Measurements from ENCODE around the gene ZNF12.
"Not testable (repeated sequence)": the region's sequence is repeated elsewhere in the genome, so short reads cannot be mapped to it uniquely, and the experiment has no call there.

The ZNF12 gene

DNA sequence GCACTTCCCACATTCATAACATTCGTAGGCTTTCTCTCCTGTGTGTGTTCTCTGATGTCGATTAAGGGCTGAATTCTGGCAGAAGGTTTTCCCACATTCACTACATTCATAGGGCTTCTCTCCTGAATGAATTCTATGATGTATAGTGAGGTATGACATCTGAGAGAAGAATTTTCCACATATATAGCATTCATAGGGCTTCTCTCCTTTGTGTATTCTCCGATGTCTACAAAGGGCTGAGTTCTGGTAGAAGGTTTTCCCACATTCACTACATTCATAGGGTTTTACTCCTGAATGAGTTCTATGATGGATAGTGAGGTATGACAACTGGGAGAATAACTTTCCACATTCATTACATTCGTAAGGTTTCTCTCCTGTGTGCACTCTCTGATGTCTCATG, 15.6 kb downstream of the ZNF12 start:
- no peak for DNase-seq

DNA sequence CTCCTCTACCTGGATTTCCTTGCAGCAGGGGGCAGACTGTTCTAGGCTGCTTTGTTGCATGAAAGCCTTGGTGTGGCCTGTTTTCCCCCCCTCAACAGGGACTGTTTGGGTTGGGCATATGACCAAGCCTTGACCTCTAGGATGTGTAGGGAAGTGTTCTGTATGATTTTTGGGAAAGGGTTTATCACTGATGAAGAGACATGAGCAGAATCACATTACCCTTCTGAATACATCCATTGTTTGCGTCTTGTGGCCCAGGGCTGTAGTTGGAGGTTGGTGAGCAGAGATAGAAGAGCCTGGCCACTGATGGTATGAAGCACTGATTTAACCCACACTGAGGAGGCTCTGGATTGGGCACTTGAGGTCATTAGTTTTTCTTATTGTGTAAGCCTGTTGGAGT, 26.6 kb downstream of the ZNF12 start:
- no peak for DNase-seq

DNA sequence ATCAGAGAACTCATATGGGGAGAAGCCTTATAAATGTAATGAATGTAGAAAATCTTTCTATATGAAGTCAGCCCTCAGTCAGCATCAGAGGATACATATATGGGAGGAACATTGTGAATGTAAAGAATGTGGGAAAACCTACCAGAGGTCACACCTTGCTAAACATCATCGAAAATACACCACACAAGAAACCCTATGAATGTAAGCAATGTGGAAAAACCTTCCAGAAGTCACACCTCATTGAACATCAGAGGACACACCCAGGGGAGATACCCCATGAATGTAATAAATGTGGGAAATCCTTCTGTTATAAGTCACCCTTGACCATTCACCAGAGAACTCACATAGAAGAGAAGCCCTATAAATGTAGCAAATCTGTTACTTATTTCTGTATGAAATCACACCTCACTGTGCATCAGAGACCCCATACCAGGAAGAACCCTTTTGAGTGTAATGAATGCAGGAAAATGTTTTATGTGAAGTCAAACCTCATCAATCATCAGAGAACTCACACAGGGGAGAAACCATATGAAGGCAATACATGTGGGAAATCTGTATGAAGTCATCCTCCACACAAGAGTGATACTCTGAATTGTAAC, 30.8 kb downstream of the ZNF12 start:
- DNase-seq = no peak

DNA sequence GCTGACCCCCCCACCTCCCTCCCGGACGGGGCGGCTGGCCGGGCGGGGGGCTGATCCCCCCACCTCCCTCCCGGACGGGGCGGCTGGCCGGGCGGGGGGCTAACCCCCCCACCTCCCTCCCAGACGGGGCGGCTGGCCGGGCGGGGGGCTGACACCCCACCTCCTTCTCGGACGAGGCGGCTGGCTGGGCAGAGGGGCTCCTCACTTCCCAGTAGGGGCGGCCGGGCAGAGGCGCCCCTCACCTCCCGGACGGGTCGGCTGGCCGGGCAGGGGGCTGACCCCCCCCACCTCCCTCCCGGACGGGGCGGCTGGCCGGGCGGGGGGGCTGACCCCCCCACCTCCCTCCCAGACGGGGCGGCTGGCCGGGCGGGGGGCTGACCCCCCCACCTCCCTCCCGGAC, 35.9 kb downstream of the ZNF12 start:
- not testable (repeated sequence) for DNase-seq

DNA sequence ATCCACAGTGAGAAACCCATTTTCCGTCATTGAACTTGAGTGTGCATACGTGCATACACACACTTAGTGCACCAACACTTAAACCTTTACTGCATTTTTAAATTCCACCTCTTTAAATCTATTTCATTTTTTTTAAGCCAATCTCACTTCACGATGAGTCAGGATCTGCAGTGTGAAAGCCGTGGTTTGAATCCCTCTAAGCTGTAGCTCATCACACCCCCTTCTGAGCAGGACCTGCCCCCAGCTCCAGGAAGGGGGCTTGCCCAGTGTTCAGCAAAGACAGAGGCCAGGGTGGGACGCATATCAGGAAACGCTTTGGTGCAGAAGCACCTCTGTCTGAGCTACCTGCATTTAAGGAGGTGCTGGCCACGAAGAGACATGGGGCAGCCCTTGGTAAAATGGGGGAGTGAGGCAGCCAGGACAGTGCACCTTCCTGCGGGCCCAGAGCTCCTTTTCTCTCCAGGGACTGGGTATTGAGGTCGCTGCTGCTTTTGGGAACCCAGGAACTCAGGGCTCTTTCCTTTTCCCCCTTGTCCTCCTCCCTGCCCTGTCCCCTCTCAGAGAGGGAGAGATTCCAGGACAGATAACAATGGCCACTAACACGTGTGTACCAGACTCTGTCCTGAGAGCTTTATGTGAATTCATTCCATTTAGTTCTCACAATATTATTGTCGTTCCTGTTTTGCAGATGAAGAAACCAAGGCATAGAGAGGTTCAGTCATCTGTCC, 48.0 kb downstream of the ZNF12 start:
- no peak for DNase-seq

DNA sequence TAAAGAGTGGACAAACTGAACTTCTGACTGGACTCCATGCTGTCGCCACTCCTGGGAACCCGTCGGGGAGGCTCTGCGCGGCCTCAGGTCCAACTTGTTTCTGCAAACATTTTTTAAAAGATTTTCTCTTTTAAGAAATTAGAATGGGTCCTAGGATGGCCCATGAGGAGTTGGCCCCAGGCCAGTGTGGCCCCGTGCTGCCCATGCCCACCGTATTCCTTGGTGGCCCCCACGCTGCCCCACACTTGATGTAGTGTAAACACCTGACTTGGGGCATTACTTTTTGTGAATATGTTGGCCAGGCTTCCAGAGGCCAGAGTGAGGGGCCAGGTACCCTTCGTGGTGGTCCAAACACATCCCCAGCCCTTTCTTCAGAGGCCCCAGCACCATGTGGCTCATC, 50.3 kb downstream of the ZNF12 start:
- DNase-seq = no peak

DNA sequence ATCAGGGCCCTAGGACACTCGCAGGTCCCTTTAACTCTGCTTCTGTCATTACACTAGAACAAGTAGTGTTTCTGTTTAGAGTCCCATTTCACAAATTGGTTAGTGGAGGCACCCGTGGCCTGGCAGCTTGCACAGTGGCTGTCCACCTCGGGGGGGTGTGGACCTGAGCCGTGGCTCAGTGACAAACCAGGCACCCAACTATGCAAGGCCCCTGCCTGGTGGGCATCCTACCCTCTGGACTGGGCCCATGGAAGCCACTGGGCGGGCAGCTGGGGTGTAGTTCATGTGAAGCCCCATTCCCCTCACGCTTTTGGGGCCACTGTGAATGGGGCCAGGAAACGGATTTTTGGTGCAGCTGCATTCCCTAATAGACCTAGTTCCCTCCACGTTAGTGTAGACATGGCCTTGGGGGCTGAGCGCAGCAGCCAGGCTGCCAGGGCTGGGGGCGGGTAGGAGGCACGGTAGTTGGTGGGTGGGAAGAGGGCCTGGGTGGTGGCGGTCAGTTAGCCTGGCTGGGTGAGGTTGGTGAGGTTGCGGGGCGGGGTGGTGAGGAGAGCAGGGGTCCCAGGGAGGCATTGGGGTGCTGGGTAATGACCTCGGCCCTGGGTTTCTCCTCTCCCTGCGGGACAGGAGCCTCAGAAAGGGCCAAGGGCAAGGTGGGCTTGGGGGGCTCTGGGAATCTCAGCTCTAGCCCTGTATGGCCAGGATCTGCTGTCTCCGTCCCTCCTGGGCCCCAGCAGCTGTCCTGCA, 50.9 kb downstream of the ZNF12 start:
- no peak for DNase-seq

DNA sequence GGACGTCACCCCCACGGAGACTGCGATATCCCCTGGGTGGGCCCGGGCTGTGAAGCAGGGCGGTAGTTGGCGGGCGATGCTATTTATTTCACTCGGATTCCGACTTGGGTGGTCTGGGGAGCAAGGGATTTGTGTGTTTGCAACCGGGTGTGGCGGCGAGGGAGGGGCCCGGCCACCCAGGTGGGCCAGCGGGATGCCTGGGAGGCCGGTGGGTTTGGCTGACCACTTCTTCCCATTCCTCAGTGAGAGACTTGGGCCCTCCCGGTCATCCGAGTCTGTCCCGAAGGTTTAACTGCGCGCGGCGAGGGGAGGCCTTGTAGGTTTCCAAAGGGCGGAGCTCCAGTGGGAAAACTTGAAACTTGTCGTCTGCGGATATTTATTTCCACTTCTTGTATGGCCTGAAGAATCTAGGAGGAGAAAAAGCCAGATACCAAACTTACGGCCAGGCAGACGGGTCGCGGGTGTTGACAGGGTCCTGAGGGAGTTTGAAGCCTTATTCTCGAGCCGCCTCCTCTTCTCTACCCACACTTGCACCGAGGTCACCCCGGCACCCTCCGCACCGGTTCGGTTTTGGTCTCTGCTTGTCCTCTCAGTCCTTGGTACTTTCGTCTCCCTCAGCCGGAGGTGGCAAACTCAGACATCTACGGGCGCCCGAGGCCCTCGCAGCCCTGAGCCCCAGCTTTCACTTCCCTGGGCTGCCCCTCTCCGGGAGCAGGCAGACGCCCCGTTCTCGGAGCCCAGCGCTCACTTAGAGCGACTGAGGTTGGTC, 51.7 kb downstream of the ZNF12 start:
- no peak for DNase-seq

DNA sequence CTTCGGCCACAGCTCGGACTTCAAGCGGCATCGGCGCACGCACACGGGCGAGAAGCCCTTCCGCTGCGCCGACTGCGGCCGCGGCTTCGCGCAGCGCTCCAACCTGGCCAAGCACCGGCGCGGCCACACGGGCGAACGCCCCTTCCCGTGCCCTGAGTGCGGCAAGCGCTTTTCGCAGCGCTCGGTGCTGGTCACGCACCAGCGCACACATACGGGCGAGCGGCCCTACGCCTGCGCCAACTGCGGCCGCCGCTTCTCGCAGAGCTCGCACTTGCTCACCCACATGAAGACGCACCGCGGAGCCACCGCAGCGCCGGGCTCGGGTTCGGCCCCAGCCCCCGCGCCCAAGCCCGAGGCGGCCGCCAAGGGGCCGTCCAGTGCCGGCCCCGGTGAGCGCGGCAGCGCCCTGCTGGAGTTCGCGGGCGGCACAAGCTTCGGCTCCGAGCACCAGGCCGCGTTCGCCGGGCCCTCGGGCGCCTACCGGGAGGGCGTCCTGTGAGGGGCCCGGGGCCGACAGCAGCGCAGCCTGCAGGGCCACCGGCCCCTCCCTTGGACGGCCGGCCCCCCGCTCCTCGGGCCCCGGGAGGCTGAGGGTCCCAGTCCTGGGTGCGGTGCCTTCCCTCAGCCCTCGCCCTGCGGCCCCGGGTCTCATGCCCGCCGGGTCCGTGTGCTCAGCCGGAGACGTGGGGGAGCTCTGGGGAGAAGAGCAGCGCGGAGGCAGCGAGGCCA, 52.5 kb downstream of the ZNF12 start:
- DNase-seq = no peak

DNA sequence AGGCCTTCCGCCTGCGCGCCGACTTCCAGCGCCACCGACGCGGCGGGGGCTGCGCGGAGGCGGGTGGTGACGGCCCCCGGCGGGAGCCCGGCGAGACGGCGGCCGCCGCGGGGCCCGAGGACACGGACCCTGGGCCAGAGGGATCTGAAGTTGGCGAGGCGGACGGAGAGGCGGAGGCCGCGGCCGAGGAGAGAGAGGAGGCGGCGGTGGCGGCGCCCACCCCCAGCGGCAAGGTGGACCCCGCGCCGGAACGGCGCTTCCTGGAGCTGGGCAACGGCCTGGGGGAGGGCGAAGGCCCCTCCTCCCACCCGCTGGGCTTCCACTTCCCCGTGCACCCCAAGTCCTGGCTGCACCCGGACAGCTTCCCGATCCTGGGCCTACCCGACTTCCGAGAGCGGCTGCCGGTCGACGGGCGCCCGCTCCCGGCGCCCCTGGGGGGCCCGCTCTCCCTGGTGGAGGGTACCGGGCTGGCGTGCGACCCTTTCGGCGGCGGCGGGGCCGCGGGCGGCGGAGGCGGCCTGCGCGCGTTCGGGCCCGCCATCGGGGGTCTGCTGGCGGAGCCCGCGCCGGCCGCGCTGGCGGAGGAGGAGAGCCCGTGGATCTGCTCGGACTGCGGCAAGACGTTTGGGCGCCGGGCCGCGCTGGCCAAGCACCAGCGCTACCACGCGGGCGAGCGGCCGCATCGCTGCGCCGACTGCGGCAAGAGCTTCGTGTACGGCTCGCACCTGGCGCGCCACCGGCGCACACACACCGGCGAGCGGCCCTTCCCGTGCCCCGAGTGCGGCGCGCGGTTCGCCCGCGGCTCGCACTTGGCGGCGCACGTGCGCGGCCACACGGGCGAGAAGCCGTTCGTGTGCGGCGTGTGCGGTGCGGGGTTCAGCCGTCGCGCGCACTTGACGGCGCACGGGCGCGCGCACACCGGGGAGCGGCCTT, 53.4 kb downstream of the ZNF12 start:
- no peak for DNase-seq

DNA sequence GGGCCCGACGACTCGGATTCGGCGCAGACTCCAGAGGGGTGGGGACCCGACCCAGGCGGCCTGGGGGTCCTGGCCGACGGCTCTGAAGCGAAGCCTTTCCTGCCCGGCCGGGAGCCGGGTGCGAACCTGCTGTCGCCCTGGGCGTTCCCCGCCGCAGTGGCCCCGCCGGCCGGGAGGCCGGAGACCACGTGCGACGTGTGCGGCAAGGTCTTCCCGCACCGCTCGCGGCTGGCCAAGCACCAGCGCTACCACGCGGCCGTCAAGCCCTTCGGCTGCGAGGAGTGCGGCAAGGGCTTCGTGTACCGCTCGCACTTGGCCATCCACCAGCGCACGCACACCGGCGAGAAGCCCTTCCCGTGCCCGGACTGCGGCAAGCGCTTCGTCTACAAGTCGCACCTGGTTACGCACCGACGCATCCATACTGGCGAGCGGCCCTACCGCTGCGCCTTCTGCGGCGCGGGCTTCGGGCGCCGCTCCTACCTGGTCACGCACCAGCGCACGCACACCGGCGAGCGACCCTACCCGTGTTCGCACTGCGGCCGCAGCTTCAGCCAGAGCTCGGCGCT, 54.2 kb downstream of the ZNF12 start:
- no peak for DNase-seq

DNA sequence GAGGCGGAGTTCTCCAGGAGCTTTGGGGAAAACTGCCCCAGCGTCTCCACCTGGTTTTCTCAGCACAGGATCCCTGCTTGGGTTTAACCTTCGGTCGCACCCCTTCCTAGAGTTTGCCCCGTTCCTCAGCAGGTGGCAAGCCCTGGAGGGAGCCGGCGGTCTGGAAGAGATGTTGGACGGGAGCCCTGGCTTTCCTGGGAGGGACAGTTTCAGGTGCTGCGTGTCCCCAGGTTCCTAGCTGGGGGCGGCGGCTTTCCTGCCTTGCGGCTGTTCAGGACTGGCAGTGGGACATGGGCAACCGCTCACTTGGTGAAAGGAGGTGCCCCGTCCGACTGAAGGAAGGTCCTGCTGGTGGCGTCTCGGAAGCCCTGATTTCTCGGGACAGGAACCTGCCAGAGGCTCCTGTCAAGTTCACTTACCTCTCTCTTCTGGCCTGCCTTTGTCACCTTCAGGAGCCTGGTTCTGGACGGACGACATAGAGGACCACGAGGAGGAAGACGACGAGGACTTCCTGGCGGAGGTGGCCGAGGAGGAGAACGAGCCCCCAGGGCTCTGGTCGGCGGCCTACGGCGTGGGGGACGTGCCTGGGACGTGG, 54.8 kb downstream of the ZNF12 start:
- no peak for DNase-seq

DNA sequence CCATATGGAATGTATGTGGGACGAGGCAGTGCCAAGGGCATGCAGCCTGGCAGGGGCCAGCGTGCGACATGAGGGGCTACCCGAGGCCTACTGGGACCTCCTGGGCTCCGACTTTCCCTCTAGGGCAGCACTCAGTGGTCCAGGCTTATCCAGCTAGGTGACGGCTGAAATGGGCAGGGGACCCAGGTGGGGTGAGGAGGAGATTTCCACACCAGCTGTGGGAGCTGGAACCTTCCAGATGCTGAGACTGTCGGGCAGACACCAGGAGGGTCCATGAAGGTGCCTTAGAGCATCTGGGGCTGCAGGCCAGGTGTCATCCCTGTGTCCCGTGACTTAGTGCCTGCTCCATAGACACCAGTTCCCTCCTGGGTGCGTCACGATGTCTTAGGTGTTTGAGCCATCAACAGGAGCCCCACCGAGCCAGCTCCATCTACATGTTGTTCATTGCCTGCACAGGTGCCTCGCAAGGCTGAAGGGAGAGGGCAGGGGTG, 56.2 kb downstream of the ZNF12 start:
- DNase-seq = no peak

DNA sequence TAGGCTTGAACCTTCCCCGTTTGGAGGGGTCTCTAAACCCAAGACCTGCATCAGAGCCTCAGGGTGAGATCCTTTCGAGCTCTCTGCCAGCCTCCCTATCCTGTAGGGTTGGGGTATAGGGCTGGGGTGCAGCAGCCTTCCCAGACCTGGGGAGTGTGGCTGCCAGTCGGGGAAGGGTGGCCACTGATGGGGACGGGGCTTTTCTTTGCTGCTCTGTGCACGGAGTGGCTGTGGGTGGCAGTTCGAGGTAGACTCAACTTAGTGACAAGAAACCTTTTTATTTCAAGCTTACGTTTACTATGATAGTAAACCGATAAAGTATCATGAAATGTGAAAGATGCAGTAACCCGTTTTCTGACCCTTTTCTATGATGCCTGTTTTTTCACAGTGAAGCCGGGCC, 56.7 kb downstream of the ZNF12 start:
- DNase-seq = no peak

DNA sequence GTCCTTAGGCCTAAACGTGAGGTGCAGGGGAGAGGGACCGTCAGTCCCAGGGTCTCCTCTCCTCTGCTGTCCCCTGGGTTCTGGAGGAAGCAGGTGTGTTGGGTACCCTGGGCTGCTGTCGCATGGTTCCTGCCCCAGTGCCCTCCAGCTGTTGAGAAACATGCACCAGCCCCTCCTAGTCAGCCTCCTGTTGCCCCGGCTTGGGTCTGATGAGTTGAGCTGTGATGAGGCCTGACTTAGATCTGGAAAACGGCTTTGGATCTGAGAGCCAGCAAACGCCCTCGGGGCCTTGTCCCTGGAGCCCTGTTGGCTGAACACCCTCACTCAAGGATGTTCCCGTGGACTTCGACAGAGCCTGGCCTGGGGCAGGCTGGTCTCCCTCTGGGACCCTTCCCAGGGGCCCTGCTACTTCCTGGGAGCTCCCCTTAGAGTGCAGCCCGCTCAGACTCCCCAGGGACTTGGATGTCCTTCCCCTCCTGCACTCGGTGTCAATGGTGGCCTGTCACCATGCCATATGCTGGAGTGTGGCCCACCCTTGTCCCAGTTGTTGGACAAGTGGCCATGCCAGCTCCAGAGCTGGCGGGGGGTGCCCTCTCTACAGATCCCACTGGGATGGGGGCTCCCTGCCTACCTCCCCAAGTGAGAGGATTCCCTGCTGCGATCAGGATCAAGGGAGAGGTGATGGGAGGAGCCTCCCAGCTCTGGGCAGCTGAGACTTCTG, 57.3 kb downstream of the ZNF12 start:
- DNase-seq = no peak

DNA sequence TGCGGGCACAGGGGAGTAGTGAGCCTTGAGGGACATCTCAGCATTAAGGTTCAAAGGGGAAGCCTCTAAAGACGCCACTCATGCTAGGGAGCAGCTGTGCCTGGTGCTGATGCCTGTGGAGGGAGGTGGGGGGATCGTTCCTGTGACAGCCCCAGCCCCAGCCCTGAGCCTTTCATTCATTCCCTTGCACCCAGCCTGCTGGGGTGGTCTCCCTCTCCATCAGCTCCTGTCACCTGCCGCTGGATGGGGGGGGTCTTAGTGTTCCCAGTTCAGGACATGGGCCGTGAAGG, 58.0 kb downstream of the ZNF12 start:
- no peak for DNase-seq

DNA sequence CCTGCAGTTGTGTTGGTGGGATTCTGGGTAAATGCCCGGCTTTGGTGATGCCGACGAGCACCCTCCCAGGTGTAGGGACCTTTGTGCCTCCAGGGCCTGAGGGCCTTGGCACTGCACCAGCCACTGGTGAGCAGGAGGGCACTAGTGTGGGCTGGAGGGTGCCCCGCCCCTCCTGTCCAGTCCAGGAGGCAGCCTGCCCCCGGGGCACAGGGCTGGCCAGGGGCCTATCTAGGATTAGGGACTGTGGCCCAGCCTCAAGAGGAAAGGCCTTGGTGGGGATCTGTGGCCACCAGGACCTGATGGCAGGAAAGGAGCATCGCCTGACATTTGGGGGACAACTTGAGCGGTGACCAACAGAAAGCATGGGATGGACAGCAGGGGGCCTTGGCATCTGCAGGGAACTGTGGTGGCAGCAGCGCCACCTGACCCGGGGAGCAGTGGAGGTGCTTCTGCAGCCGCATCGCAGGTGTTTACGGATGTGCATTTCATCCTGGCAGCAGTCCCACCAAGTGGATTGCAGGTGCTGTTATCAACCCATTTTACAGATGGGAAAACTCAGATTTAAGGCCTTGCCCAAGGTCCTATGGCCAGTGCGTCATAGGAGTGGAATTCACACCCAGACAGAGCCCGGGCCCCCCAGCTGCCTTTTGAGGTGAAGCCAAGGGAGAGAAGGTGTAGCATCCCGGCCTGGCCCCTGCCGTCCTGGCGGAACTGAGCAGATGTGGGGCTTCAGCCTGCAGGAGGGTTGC, 58.5 kb downstream of the ZNF12 start:
- DNase-seq = no peak

DNA sequence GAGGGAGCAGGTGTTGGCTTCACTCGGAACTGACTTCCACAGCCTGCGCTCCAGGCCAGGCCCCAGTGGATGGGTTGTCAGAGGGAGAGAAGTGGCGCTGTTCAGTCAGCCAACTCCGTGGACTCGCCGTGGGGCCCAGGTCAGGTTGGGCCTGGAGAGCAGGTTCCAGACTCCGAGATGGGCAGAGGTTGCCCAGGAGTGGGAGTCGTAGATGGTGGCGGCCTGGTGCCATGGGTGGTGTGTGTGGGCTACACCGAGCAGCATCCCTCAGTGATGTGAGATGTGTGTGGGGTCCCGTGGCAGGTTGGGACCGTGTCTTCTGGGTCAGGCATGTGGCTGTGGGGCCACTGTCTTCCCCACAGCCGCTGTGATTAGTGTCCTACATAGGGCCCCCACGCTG, 59.2 kb downstream of the ZNF12 start:
- DNase-seq = no peak

DNA sequence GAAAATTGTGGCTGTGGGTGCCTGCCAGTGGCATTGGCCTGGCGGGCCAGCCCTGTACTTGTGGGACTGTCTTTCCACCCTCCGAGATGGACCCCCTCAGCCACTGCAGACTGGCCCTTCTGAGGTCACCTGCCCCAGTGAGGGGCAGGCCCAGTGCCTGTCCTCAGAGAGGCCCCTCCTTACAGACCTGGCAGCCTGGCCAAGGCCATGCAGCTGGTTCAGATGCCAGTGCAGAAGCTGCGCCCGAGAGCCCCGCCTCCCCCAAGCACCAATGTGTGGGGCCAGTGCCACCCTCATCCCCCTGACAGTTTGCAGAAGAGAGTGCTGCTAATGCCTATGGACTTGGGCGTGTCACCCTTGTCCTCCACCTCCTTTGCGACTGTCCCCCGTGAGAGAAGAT, 59.7 kb downstream of the ZNF12 start:
- no peak for DNase-seq
